Measurements from ENCODE around the gene M1AP.

Gene M1AP

DNA sequence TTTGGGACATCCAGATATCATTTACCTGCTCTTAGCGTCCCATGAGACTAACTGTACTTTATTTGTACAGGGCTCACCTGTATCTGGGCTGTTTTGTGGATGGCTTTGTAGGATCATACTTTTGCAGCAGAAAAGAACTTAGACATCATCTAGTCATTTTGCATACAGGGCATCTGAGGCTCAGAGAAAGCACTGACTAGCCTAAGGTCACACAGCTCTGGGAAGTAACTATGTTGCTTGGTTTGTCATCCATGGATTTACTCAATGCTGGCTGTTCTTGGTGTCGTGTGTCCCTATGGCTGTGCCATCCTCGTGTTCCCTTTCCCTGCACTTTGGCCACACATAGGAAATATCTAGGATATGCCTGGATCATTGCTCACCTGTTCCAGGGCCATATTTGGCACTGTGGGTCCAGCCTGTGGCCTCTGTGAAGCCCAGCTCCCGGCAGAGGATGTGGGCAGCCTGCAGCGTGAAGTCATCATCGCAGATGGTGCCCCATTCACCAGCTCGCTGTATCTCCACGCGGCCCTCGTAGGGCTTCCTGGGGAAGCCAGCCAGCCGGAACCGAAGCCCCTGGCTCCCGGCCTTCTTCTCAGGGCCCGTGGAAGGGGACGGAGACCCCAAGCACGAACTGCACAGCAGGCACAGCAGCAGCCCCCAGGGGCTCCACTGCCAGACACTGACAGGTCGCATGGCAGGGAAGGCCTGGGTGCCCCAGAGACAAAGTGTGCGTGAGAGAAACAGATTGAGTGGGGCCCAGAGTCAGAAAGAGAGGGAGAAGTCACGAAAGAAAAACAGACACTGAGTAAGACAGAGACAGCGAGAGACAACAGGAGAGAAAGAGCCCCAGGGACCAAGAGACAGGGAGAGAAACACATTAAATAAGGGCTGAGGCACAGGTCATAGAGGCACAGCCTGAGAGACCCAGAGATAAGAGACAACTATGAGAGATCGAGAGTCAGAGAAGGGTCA is 95.9 kb downstream of the M1AP start:
- no peak for DNase-seq

GRCh38 chr2:74551530-74551929 is 96.6 kb downstream of the M1AP start:
- H2BK15ac ChIP-seq (ENCODE audit: low read depth, poor library complexity, severe bottlenecking), result no peak overlapping the region
- no peak overlapping the region for H2AFZ ChIP-seq (ENCODE audit: low read depth, low read length)
- H4K91ac ChIP-seq (ENCODE audit: low read length), result no peak overlapping the region
- H2AK5ac ChIP-seq (ENCODE audit: low read length, severe bottlenecking), result no peak overlapping the region
- H3K4me2 ChIP-seq (ENCODE audit: low read length, poor library complexity, severe bottlenecking), result no peak overlapping the region
- H3K79me1 ChIP-seq (replicated peaks; ENCODE audit: low read length, poor library complexity, severe bottlenecking), result peaks cover 22% of the 10 kb centered on the region
- no peak overlapping the region for H2BK12ac ChIP-seq (ENCODE audit: low read length in 2 of 2)
- H2BK5ac ChIP-seq (ENCODE audit: low read depth, low read length, poor library complexity, severe bottlenecking), result no peak overlapping the region
- no peak overlapping the region for H3K14ac ChIP-seq (ENCODE audit: low read length in 2 of 2)
- H3K27ac ChIP-seq (ENCODE audit: low read length, poor library complexity, severe bottlenecking), result no peak overlapping the region
- no peak overlapping the region for H2BK120ac ChIP-seq (ENCODE audit: low read depth, low read length)
- no peak overlapping the region for H3K18ac ChIP-seq (ENCODE audit: low read depth in 1 of 2, low read length in 2 of 2)
- H3K27me3 ChIP-seq (ENCODE audit: control insufficient read depth in 1 of 2, insufficient read depth in 1 of 2, low read length in 2 of 2), result no peaks in the 10 kb centered on the region
- H3K4me1 ChIP-seq (ENCODE audit: control insufficient read depth, insufficient read depth, low read depth, low read length), result peaks cover 29% of the 10 kb centered on the region
- no peaks in the 10 kb centered on the region for H3K9me3 ChIP-seq (ENCODE audit: control insufficient read depth, low read length)
- H3K4ac ChIP-seq (ENCODE audit: low read depth in 1 of 2, low read length in 2 of 2), result no peak overlapping the region
- H3K4me3 ChIP-seq (ENCODE audit: insufficient read depth in 1 of 2, low read depth in 1 of 2, low read length in 2 of 2), result no peak overlapping the region
- no peak overlapping the region for H3K23ac ChIP-seq (ENCODE audit: low read length in 2 of 2)
- H3K36me3 ChIP-seq (ENCODE audit: control insufficient read depth in 1 of 2, insufficient read depth in 2 of 2, low read depth in 1 of 2, low read length in 2 of 2), result peaks cover 6 to 7% of the 10 kb centered on the region in 2 experiments
- H4K8ac ChIP-seq (ENCODE audit: low read length), result no peak overlapping the region
- no peak for DNase-seq
- H3K9ac ChIP-seq (ENCODE audit: low read length), result no peak overlapping the region

More for the DNA sequence above, 95.9 kb downstream of the M1AP start:
- H3K27ac ChIP-seq (ENCODE audit: low read length, poor library complexity, severe bottlenecking), result no peak overlapping the region
- no peaks in the 10 kb centered on the region for H3K27me3 ChIP-seq (ENCODE audit: control insufficient read depth in 1 of 2, insufficient read depth in 1 of 2, low read length in 2 of 2)
- H2AK5ac ChIP-seq (ENCODE audit: low read length, severe bottlenecking), result no peak overlapping the region
- no peak overlapping the region for H2BK5ac ChIP-seq (ENCODE audit: low read depth, low read length, poor library complexity, severe bottlenecking)
- no peak overlapping the region for H2BK12ac ChIP-seq (ENCODE audit: low read length in 2 of 2)
- H4K91ac ChIP-seq (ENCODE audit: low read length), result no peak overlapping the region
- no peaks in the 10 kb centered on the region for H3K9me3 ChIP-seq (ENCODE audit: control insufficient read depth, low read length)
- H3K4me2 ChIP-seq (ENCODE audit: low read length, poor library complexity, severe bottlenecking), result no peak overlapping the region
- peaks cover 13 to 14% of the 10 kb centered on the region in 2 experiments for H3K36me3 ChIP-seq (ENCODE audit: control insufficient read depth in 1 of 2, insufficient read depth in 2 of 2, low read depth in 1 of 2, low read length in 2 of 2)
- H3K4ac ChIP-seq (ENCODE audit: low read depth in 1 of 2, low read length in 2 of 2), result no peak overlapping the region
- no peak overlapping the region for H2BK120ac ChIP-seq (ENCODE audit: low read depth, low read length)
- no peak overlapping the region for H4K8ac ChIP-seq (ENCODE audit: low read length)
- peaks cover 29% of the 10 kb centered on the region for H3K4me1 ChIP-seq (ENCODE audit: control insufficient read depth, insufficient read depth, low read depth, low read length)
- no peak overlapping the region for H3K23ac ChIP-seq (ENCODE audit: low read length in 2 of 2)
- H3K4me3 ChIP-seq (ENCODE audit: insufficient read depth in 1 of 2, low read depth in 1 of 2, low read length in 2 of 2), result peak overlapping the region in 1 of 2 experiments; percentile 99
- H3K18ac ChIP-seq (ENCODE audit: low read depth in 1 of 2, low read length in 2 of 2), result no peak overlapping the region
- H2BK15ac ChIP-seq (ENCODE audit: low read depth, poor library complexity, severe bottlenecking), result no peak overlapping the region
- peaks cover 29% of the 10 kb centered on the region for H3K79me1 ChIP-seq (replicated peaks; ENCODE audit: low read length, poor library complexity, severe bottlenecking)
- no peak overlapping the region for H2AFZ ChIP-seq (ENCODE audit: low read depth, low read length)
- peak overlapping the region; percentile 93 for H3K9ac ChIP-seq (ENCODE audit: low read length)
- no peak overlapping the region for H3K14ac ChIP-seq (ENCODE audit: low read length in 2 of 2)
- WGBS, result 88% methylated on average over 21 of the region's 21 CpGs

GRCh38 chr2:74550231-74550630 is 97.9 kb downstream of the M1AP start:
- no peak overlapping the region for H2BK5ac ChIP-seq (ENCODE audit: low read depth, low read length, poor library complexity, severe bottlenecking)
- H4K91ac ChIP-seq (ENCODE audit: low read length), result no peak overlapping the region
- no peak overlapping the region for H2BK15ac ChIP-seq (ENCODE audit: low read depth, poor library complexity, severe bottlenecking)
- no peak overlapping the region for H3K14ac ChIP-seq (ENCODE audit: low read length in 2 of 2)
- 91% methylated on average over 7 of the region's 7 CpGs for WGBS
- no peak overlapping the region for H2AK5ac ChIP-seq (ENCODE audit: low read length, severe bottlenecking)
- H3K36me3 ChIP-seq (ENCODE audit: control insufficient read depth in 1 of 2, insufficient read depth in 2 of 2, low read depth in 1 of 2, low read length in 2 of 2), result no peaks in the 10 kb centered on the region
- H4K8ac ChIP-seq (ENCODE audit: low read length), result no peak overlapping the region
- H2BK12ac ChIP-seq (ENCODE audit: low read length in 2 of 2), result no peak overlapping the region
- H3K4me1 ChIP-seq (ENCODE audit: control insufficient read depth, insufficient read depth, low read depth, low read length), result peaks cover 21% of the 10 kb centered on the region
- H3K27me3 ChIP-seq (ENCODE audit: control insufficient read depth in 1 of 2, insufficient read depth in 1 of 2, low read length in 2 of 2), result no peaks in the 10 kb centered on the region
- H3K79me1 ChIP-seq (replicated peaks; ENCODE audit: low read length, poor library complexity, severe bottlenecking), result peaks cover 13% of the 10 kb centered on the region
- H3K4ac ChIP-seq (ENCODE audit: low read depth in 1 of 2, low read length in 2 of 2), result no peak overlapping the region
- no peak overlapping the region for H3K18ac ChIP-seq (ENCODE audit: low read depth in 1 of 2, low read length in 2 of 2)
- no peak overlapping the region for H3K23ac ChIP-seq (ENCODE audit: low read length in 2 of 2)
- no peak overlapping the region for H3K9ac ChIP-seq (ENCODE audit: low read length)
- H3K9me3 ChIP-seq (ENCODE audit: control insufficient read depth, low read length), result no peaks in the 10 kb centered on the region
- H3K4me3 ChIP-seq (ENCODE audit: insufficient read depth in 1 of 2, low read depth in 1 of 2, low read length in 2 of 2), result no peak overlapping the region
- H3K27ac ChIP-seq (ENCODE audit: low read length, poor library complexity, severe bottlenecking), result no peak overlapping the region
- no peak for DNase-seq
- H2BK120ac ChIP-seq (ENCODE audit: low read depth, low read length), result no peak overlapping the region
- no peak overlapping the region for H2AFZ ChIP-seq (ENCODE audit: low read depth, low read length)
- no peak overlapping the region for H3K4me2 ChIP-seq (ENCODE audit: low read length, poor library complexity, severe bottlenecking)
